NCI-H774 (cell line): Measurements from ENCODE around the gene FGF18.
A peak's percentile ranks its signal among the peaks of the same experiment; 100 is the strongest.
"Not testable (repeated sequence)": the region's sequence is repeated elsewhere in the genome, so short reads cannot be mapped to it uniquely, and the experiment has no call there.

ENCODE experiments used
- DNase-seq: peaks from one replicate; lab custom pipeline; 2025; lab: John Stamatoyannopoulos, UW

FGF18 gene

GRCh38 chr5:171418982-171419687 is at the start of gene FGF18:
Gene FGF18, plus strand, starts transcription at chr5:171419647. Its CDS starts 553 bp downstream, at chr5:171420200.
- peak; percentile 51 for DNase-seq

- DNase-seq, result no peak
These were observed 49.5 kb upstream of the FGF18 start for GRCh38 chr5:171369898-171370297.

DNA sequence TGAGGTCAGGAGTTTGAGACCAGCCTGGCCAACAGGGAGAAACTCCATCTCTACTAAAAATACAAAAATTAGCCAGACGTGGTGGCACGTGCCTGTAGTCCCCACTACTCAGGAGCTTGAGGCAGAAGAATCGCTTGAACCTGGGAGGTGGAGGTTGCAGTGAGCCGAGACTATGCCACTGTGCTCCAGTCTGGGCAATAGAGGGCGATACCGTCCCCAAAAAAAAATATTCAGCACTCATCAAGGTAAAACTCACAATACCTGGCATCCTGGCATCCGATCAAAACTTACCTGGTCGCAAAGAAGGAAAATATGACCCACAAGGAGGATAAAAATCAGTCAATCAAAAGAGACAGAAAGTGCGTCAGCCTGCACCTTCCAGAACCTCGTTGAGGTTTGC is 48.6 kb upstream of the FGF18 start:
- not testable (repeated sequence) for DNase-seq

DNA sequence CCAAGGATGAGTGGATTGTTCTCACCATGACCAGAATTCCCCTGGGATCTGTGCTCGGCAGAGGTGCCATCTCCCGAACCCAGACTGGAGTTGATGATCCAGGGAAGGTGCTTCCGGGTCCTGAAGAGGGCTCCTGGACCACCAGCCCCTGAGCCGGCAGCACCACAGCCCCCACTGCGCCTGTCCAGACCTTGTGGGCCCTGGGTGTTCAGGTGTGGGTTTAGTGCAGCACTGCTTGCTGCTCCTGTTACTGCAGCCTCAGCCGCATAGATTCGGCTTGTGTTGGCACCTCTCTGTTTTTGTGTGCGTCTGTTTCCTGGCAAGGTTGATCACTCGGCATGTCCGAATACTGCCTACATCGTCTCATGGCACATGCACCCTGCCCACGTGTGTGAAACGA is 48.1 kb upstream of the FGF18 start:
- no peak for DNase-seq

DNA sequence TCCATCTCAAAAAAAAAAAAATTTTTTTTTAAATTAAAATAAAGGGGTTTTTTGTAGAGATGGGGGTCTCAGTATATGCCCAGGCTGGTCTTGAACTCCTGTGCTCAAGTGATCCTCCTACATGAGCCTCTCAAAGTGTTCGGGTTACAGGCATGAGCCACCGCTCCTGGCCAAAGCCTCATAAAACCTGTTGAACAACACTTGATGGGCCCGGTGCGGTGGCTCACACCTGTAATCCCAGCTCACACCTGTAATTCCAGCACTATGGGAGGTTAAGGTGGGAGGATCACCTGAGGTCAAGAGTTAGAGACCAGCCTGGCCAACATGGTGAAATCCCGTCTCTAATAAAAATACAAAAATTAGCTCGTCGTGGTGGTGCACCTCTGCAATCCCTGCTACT is 39.5 kb upstream of the FGF18 start:
- DNase-seq, result no peak

GRCh38 chr5:171384416-171384815 is 35.0 kb upstream of the FGF18 start:
- not testable (repeated sequence) for DNase-seq

DNA sequence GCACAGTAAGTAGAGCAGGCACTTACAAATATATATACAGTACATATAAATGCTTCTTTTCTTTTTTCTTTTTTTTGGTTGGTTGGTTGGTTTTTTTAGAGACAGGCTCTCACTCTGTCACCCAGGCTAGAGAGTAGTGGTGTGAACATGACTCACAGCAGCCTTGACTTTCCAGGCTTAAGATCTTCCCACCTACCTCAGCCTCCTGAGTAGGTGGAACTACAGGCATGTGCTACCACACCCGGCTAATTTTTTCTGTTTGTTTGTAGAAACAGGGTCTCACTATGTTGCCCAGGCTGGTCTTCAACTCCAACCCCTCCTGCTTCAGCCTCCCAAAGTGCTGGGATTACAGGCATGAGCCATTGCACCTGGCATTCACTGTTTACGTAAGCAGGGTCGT is 34.4 kb upstream of the FGF18 start:
- DNase-seq, result not testable (repeated sequence)

DNA sequence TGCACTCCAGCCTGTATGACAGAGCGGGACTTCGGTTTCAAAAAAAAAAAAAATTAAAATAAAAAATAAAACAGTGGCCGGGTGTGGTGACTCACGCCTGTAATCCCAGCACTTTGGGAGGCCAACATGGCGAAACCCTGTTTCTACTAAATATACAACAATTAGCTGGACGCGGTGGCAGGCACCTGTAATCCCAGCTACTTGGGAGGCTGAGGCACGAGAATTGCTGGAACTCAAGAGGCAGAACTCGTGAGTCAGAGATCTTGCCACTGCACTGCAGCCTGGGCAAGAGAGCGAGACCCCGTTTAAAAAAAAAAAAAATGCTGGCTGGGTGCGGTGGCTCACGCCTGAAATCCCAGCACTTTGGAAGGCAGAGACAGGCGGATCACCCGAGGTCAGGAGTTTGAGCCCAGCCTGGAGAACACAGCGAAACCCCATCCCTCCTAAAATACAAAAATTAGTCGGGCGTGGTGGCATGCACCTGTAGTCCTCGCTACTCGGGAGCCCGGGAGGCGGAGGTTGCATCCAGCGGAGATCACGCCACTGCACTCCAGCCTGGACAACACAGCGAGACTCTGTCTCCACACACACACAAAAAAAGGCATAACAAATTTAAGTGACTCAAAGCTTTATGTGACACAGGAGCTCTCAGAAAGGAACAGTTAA is 33.3 kb upstream of the FGF18 start:
- no peak for DNase-seq

- DNase-seq, result no peak
These were observed 32.5 kb upstream of the FGF18 start for GRCh38 chr5:171386861-171387344.

DNA sequence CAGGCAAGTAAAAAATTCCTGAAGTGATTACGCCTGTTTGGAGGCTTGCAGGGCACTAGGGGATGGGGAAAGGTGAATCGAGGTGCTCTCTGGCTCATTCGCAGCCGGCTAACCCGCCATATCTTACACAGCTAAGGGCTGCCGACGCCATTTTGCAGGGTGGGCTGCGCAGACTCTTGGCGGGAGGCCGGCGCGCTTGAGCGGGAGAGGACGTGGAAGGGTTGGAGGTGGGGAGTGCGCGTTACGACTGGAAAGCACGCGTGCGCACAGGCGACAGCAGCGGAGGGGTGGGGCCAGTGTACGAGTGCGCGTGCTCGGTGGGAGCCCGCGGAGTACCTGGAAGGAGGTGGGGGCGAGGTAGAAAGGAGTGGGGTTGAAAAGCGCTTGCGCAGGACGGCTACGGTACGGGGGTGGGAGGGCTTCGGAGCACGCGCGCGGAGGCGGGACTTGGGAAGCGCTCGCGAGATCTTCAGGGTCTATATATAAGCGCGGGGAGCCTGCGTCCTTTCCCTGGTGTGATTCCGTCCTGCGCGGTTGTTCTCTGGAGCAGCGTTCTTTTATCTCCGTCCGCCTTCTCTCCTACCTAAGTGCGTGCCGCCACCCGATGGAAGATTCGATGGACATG is 32.0 kb upstream of the FGF18 start, which contains the start of gene NPM1:
TSS of gene NPM1 (plus strand) at position 505 of the 625 bp plus-strand sequence. CDS start at position 605, 100 bp downstream.
- DNase-seq, result peak; percentile 98

DNA sequence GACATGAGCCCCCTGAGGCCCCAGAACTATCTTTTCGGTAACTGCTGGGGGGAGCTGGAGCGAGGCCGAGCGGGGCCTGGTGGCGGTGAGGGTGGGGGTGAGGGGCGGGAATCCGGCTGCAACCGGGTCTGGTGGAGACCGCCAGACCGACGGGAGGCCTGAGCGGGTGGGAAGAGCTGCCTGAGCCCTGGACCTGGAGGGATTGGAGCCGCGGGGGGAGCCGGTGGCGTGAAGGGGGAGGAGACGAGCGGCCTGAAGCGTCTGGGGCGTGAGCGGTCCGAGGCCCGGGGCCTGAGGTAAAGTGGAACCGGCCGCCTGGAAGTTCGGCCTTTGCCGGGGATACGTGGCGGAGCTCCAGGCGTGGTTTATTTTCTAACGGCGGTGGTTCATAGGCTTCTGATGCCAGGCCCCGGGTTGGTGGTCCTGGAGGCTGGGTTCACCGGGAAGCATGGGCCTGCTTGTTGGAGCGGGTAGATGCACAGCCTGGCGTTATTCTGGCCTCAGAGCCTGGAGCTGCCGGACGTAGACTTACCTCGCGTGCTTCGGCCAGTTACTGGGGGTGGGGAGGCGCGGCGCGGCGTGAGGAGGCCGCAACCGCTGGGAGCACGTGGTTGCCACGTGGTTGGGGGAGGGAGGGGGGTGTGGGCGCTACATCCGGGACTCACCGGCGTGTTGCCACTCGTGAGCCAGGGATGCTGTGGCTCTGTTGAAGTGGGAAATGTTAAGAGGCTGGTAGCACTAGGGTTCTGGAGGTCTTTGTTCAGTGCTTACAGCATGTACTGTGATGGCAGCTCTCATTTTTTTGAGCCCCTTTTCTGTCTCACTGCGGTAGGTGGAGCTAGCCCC is 31.3 kb upstream of the FGF18 start:
- peak; percentile 53 for DNase-seq

- DNase-seq, result no peak
These were observed 30.7 kb upstream of the FGF18 start for GRCh38 chr5:171388816-171389168.

GRCh38 chr5:171390883-171391677 is 28.4 kb upstream of the FGF18 start:
- no peak for DNase-seq

DNA sequence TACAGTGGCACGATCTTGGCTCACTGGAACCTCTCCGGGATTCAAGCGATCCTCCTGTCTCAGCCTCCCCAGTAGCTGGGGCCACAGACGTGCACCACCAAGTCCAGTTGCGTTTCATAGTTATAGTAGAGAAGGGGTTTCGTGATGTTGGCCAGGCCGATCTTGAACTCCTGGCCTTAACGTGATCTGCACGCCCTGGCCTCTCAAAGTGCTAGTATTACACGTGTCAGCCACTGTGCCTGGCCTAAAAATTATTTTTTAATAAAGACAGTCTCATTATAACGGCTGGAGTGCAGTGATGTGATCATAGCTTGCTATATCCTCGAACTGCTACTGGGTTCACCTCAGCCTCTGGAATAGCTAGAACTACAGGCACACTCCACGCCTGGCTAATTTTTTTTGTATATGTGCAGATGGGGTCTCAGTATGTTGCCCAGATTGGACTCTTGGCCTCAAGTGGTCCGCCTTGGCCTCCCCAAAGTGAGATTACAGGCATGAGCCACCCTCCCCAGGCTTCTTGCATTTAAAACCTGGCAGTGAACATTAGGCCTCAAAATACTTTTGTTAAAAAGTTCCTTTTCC is 27.4 kb upstream of the FGF18 start:
- no peak for DNase-seq

DNA sequence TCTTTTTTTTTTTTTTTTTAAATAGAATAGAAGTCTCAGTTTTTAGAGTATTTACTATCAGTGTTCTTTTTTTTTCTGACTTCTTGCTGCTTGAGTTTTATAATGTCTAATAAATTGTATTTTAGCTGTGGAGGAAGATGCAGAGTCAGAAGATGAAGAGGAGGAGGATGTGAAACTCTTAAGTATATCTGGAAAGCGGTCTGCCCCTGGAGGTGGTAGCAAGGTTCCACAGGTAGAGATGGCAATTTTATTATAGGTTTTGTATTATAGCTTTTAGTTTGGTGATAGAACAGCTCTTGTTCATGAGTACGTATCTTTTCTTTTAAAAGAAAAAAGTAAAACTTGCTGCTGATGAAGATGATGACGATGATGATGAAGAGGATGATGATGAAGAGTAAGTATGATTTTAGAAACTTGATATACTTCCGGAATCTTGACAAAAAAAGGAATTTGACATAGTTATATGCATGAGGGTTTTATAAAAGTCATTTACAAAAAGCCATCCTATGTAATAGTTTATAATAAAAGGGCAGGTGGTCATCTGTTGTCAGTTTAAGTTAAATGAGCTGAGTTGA is 26.8 kb upstream of the FGF18 start:
- DNase-seq, result no peak

GRCh38 chr5:171395042-171395441 is 24.4 kb upstream of the FGF18 start:
- DNase-seq, result no peak

DNA sequence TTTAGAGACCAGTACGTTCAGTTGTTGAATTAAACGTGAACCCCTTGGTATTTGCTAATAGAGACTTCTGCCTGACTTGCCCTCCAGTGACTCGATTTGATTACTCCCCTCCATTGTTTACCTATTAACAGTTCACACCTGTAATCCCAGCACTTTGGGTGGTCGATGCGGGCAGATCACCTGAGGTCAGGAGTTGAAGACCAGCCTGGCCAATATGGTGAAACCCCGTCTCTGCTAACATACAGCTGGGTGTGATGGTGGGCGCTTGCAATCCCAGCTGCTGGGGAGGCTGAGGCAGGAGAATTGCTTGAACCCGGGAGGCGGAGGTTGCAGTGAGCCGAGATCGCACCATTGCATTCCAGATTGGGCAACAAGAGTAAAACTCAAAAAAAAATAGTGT is 22.9 kb upstream of the FGF18 start:
- DNase-seq, result not testable (repeated sequence)

- no peak for DNase-seq
These were observed 22.3 kb upstream of the FGF18 start for GRCh38 chr5:171397190-171397589.

DNA sequence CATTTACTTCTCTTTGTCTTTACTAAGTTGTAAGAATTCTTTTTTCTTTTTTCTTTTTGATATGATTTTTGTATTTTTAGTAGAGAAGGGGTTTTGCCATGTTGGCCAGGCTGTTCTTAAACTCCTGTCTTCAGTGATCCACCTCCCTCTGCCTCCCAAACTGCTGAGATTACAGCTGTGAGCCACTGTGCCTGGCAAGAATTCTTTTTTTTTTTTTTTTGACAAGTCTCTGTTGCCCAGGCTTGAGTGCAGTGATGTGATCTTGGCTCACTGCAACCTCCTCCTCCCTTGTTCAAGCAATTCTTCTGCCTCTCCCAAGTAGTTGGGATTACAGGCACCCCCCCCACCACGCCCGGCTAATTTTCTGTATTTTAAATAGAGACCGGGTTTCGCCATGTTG is 21.8 kb upstream of the FGF18 start:
- no peak for DNase-seq

- not testable (repeated sequence) for DNase-seq
These were observed 20.8 kb upstream of the FGF18 start for GRCh38 chr5:171398660-171399059.

GRCh38 chr5:171400169-171400568 is 19.3 kb upstream of the FGF18 start:
- no peak for DNase-seq
